ENCODE results near the gene PAX7.

GRCh38 chr1:18691648-18692047 lies 61.0 kb downstream of the PAX7 start:
- TF ChIP-seq CTCF (IDR thresholded peaks at IDR 0.05; ENCODE audit: borderline replicate concordance, extremely low read depth, low read length, poor library complexity, severe bottlenecking) = no peak
- no peak for TF ChIP-seq EZH2 (IDR thresholded peaks at IDR 0.05; ENCODE audit: borderline replicate concordance, low read depth, low read length, severe bottlenecking)
